Mucosa of descending colon (tissue), 3 donors: ENCODE results near the gene IFT122. TPM values are rescaled to one million over a fixed set of nuclear protein-coding genes. Genes with fewer than 3 reads are reported as not detected.

Source experiments
- ATAC-seq: fragments of 200-7000 bp; cut with Tn5 transposase; one replicate; pipeline ENCODE4 v1.9.1; 2020; ENCODE audit warnings: mild to moderate bottlenecking, moderate library complexity
- DNase-seq, 3 donors: peaks; one replicate each; pipeline ENCODE4 v3.0.0-alpha.2; 2020
- H3K36me3 ChIP-seq: fragments of 200-600 bp; one replicate; pipeline ENCODE4 v1.8.0; 2021; ENCODE audit warnings: low read depth, mild to moderate bottlenecking
- H3K4me1 ChIP-seq: fragments of 200-600 bp; one replicate; pipeline ENCODE4 v1.8.0; 2021; ENCODE audit warnings: low read depth, mild to moderate bottlenecking
- H3K4me3 ChIP-seq: fragments of 200-600 bp; one replicate; pipeline ENCODE4 v1.8.0; 2021; ENCODE audit warnings: mild to moderate bottlenecking
- H3K9me3 ChIP-seq: fragments of 200-600 bp; one replicate; pipeline ENCODE4 v1.8.0; 2021; ENCODE audit warnings: mild to moderate bottlenecking
- intact Hi-C, 2 donors: fragments of 100-400 bp; cut with DNase I in 1 of 2; cut with micrococcal nuclease in 1 of 2; formaldehyde crosslinking; loops; one replicate each; pipeline versions ENCODE4 v1.11.0 to v1.11.1; 2022; cut with DNase I, micrococcal nuclease
- total RNA-seq, 3 donors: library from RNA; stranded (reverse); fragmentation: NEBNext Ultra II Directional in 2 of 3; extraction: Animal tissue kit (Norgen Biotek cat#: 25700) in 2 of 3; gene quantifications; one replicate each; pipeline versions ENCODE4 v1.2.1 to v1.2.4, GENCODE V29; 2021 to 2023
- TF ChIP-seq, protein P1 (sequence below): fragments of 200-600 bp; IDR thresholded peaks from one replicate; pipeline ENCODE4 v1.8.0; 2022; ENCODE audit warnings: antibody characterized with exemption, mild to moderate bottlenecking
- donor health status: DM: no; HTN: no; CAD: no; lungs with moderate emphysema.
- donor health status: DM: no; HTN: no; CAD: no.
- donor health status: DM: no; HTN: yes; CAD: no.

IFT122 gene
- total RNA-seq, 3 donors from 2014 or later: 24.6 to 35.0 (median 29.6) TPM

DNA sequence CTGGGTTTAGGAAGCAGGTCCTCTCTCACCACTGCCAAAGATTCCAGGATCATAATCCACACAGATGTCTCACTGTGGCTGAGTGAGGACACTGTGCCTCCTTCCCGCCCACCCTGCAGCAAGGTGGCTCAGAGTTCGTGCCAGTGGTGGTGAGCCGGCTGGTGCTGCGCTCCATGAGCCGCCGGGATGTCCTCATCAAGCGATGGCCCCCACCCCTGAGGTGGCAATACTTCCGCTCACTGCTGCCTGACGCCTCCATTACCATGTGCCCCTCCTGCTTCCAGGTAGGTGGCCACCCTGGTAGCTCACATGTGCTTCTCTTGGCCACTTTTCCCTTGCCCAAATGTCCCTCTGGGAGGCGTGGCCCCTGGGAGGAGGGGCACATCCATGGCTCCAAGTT lies 79.4 kb downstream of the IFT122 start:
- TF ChIP-seq, protein P1, sequence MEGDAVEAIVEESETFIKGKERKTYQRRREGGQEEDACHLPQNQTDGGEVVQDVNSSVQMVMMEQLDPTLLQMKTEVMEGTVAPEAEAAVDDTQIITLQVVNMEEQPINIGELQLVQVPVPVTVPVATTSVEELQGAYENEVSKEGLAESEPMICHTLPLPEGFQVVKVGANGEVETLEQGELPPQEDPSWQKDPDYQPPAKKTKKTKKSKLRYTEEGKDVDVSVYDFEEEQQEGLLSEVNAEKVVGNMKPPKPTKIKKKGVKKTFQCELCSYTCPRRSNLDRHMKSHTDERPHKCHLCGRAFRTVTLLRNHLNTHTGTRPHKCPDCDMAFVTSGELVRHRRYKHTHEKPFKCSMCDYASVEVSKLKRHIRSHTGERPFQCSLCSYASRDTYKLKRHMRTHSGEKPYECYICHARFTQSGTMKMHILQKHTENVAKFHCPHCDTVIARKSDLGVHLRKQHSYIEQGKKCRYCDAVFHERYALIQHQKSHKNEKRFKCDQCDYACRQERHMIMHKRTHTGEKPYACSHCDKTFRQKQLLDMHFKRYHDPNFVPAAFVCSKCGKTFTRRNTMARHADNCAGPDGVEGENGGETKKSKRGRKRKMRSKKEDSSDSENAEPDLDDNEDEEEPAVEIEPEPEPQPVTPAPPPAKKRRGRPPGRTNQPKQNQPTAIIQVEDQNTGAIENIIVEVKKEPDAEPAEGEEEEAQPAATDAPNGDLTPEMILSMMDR: no peak

DNA sequence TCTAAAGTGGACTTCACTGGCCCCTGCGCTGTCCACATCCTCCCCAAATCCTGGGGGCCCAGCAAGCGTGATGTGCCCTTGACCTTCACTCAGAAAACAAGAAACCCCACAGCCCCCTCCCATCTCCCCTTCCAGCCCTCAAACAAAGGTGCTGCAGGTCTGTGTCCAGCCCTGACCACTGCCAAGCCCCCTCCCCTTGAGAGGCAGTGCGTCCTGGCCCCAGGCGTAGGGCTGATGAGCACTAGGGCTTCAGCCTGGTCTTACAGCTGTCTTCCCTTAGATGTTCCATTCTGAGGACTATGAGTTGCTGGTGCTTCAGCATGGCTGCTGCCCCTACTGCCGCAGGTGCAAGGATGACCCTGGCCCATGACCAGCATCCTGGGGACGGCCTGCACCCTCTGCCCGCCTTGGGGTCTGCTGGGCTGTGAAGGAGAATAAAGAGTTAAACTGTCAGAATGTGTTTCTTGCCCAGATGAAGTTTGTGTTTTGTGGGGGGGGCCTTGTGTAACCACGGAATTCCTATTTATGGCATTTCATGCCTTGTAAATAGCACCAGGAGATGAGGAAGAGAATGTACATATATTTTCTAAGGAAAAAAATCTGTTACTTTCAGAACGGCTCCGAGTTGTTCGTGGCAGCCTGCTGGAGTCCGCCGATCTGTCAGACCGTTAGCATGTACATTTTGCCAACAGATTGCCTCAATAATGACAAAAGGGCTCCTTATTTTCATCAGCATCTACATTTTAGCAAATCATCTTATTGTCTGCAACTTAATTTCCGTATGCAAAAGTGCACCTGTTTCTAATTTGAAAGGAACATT lies 80.1 kb downstream of the IFT122 start:
- no peak for ATAC-seq
- DNase-seq: no peak
- Histone ChIP-seq H3K4me1 (no peaks in the 10 kb centered on the region), H3K36me3 (no peaks in the 10 kb centered on the region), H3K9me3 (no peaks in the 10 kb centered on the region), H3K4me3 (no peak overlapping the region)
- TF ChIP-seq, protein P1: no peak
- intact Hi-C loops: no loop called here

More for the DNA sequence above, 79.4 kb downstream of the IFT122 start:
- no peaks in the 10 kb centered on the region for H3K9me3 ChIP-seq
- ATAC-seq: no peak
- no peaks in the 10 kb centered on the region for H3K36me3 ChIP-seq
- intact Hi-C loops: no loop called here
- H3K4me3 ChIP-seq: no peak overlapping the region
- H3K4me1 ChIP-seq: no peaks in the 10 kb centered on the region
- DNase-seq: no peak

DNA sequence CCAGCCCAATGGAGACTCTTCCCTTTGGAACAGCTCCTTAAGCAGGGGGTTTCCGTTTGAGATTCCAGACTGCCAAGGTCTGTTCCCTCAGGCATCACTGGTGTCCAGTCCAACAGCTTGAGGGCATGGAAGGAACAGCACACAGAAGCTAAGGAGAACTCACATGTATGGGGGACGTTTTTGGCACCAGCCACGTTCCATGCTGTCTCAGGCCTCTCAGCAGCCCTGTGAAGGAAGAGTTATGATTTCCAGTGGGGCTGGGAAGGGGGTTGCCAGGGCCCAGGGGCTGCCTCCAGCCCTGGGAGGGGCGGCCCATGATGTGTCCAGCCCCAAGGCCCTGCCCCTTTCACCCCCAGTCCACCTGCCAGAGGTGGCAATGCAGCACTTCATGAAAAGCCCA lies 80.9 kb downstream of the IFT122 start:
- ATAC-seq: no peak
- DNase-seq: no peak
- H3K4me1 ChIP-seq: no peaks in the 10 kb centered on the region
- intact Hi-C loops: no loop called here
- H3K9me3 ChIP-seq: no peaks in the 10 kb centered on the region
- H3K4me3 ChIP-seq: no peak overlapping the region
- no peaks in the 10 kb centered on the region for H3K36me3 ChIP-seq
- TF ChIP-seq, protein P1: no peak

DNA sequence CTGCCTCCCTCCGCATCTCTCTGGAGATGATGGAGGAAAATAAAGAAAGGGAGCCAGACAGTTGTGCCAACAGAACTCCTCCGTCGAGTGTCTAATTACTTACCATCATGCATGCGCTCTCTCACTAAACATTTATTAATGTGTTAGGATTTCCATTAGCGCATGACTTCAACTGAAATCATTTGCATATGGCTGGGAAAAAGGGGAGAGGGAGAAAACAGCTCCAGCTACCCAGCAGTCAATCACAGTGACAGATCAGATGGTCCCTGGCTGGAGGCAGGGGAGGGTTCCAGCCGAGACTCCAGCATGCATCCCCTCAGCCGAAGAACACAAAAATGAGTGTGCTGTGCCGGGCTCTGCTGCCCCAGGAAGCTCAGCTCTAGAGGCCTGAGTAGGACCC lies 81.6 kb downstream of the IFT122 start:
- TF ChIP-seq, protein P1: no peak
- intact Hi-C loops: no loop called here

DNA sequence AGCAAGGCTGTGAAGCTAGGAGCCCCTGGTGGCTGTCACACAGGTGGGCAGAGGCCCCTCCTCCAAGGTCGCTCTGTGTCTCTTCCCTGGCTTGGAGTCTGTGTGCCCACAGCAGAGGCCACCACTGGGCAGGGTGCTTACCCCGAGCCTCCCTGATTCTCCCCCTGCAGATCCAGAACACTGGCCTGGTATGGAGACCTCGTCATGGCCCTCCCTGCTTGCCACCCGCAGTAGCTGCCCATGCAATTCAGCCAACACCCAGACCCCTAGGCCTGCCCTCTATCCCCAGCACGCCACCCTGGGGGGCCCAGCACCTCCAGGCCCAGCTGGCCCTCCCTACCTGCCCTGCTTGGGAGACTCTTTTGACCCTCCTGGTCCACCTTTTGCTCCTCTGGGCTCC lies 82.9 kb downstream of the IFT122 start:
- no peak for DNase-seq
- no peaks in the 10 kb centered on the region for H3K4me1 ChIP-seq
- no peak overlapping the region for H3K4me3 ChIP-seq
- no peak for ATAC-seq
- no peaks in the 10 kb centered on the region for H3K9me3 ChIP-seq
- TF ChIP-seq, protein P1: no peak
- intact Hi-C loops: no loop called here
- no peaks in the 10 kb centered on the region for H3K36me3 ChIP-seq

More for the DNA sequence above, 81.6 kb downstream of the IFT122 start:
- H3K36me3 ChIP-seq: no peaks in the 10 kb centered on the region
- ATAC-seq: no peak
- H3K4me1 ChIP-seq: no peaks in the 10 kb centered on the region
- H3K4me3 ChIP-seq: no peak overlapping the region
- H3K9me3 ChIP-seq: no peaks in the 10 kb centered on the region
- DNase-seq: no peak
